ENCODE data around the gene ZBTB20.

The ZBTB20 gene

DNA sequence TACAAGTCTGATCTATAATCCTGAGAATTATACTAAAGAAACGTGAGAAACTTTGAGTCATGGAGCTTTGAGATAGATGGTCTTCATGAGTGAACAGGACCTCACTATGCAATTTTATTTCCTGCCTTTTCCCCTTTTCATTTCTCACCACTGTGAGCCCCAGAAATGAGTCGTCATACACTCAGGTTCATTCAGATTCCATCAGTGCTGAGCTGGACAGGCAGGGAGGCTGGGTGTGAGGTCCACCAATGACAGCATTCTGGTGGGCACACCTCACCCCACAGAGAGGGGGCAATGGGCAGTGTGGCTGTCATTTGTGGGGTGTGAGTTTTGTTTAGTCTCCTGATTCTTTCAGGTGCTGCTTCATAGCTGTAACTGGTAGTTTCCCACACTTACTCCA is 836.4 kb downstream of the ZBTB20 start:
- DNase-seq, result no peak
- in situ Hi-C loops (cut with HindIII; ENCODE audit: low pct_ligation_motif_present, low pct_unique_long_range_greater_than_20kb, low sequenced_read_pairs), result no loop called here

DNA sequence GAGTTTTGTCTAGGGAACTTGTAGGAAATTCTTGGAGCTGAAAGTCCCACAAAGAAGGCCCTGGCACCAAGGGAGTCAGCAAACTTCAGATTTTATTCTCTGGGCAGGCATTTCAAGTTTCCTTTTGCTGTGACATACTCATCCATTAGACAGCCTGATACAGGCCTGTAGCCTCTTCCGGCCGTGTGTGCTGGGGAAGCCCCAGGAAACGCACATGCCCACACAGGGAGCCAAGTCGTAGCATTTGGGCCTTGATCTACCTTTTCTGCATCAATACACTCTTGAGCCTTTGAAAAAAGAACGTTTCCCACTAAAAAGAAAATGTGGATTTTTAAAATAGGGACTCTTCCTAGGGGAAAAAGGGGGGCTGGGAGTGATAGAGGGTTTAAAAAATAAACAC is 838.3 kb downstream of the ZBTB20 start:
- in situ Hi-C loops (cut with HindIII; ENCODE audit: low pct_ligation_motif_present, low pct_unique_long_range_greater_than_20kb, low sequenced_read_pairs), result no loop called here
- DNase-seq, result no peak

DNA sequence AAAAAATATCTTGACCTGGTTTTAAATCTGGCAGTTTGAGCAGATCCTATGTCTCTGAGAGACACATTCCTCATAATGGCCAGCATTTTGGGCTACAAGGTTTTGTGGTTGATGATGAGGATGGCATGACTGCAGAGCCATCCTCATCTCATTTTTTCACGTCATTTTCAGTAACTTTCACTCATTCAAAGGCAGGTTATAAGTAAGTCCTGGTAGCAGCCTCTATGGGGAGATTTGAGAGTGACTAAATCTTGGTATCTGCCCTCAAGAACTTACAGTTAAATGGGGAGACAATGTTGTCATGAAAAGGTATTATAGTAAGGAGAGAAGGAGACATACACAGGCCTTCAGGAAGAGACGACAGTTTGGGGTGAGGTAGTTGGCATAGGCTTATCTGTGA is 838.7 kb downstream of the ZBTB20 start:
- in situ Hi-C loops (cut with HindIII; ENCODE audit: low pct_ligation_motif_present, low pct_unique_long_range_greater_than_20kb, low sequenced_read_pairs), result no loop called here
- no peak for DNase-seq

DNA sequence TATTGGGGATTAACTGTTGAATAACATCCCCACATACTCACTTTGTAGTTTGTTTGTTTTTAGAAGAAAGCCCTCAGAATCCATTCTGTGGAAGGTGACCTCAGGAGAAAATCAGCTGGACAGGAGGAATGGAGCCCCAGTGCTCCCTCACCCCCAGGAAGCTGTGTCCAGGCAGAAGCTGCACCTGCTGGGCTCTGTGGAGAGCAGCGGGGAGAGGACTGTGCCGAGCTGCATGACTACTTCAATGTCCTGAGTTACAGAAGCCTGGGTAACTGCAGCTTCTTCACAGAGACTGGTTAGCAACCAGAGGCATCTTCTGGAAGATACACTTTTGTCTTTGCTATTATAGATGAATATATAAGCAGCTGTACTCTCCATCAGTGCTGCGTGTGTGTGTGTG is 839.3 kb downstream of the ZBTB20 start:
- DNase-seq, result no peak
- in situ Hi-C loops (cut with HindIII; ENCODE audit: low pct_ligation_motif_present, low pct_unique_long_range_greater_than_20kb, low sequenced_read_pairs), result no loop called here

DNA sequence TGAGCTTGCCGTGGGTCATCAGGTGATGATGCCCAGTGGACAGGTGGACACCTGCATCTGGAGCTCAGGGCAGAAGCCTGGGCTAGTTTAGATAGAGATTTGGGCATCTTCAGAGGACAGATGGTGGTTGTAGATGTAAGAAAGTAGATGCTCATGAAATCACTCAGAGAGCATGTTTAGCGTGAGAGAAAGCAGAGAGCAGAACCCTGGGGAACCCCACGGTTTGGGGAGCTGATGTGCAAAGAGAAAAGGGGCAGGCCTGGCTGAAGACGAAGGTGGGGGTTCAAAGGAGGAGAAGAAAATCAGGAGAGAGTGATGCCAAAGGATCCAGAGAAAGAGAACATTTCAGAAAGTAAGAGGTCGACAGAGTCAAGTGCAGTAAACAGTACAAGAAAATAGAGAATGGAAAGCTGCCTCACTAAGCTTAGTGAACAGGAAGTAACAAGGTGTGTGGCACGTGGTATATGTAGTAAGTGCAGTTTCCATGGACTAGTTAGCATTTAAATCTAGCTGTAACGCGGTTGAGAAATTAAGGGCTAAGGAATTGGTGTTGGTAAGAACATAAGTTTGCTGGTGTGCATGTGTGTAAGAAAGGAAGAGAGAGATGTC is 839.8 kb downstream of the ZBTB20 start:
- in situ Hi-C loops (cut with HindIII; ENCODE audit: low pct_ligation_motif_present, low pct_unique_long_range_greater_than_20kb, low sequenced_read_pairs), result no loop called here
- no peak for DNase-seq

DNA sequence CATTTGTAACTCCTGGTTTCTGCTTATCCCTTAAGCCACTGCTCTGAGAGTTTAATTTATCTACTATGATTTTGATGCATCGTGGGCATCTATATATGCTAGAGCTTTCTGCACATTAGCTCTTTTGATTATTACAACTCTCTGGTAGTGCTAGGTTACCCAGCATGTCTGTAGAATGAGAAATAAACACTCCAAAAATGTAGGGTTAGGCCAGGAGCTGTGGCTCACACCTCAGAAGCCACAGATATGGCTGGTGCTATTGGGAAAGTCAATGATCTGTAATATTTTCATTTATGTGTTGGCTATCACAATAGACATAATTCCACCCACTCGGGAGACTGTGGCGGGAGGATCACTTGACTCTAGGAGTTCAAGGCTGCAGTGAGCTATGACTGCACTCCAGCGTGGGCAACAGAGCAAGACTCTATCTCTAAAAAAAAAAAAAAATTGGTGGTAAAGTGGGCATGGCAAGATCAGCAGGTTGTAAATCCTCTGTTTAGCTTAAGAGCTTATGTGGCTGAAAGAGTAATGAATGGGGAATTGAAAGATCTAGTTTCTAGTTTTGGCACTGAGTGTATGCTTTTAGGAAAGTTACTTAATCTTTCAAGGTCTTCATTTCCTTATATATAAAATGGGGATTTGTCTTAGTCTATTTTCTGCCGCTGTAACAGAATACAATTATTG is 847.0 kb downstream of the ZBTB20 start:
- in situ Hi-C loops (cut with HindIII; ENCODE audit: low pct_ligation_motif_present, low pct_unique_long_range_greater_than_20kb, low sequenced_read_pairs), result no loop called here

DNA sequence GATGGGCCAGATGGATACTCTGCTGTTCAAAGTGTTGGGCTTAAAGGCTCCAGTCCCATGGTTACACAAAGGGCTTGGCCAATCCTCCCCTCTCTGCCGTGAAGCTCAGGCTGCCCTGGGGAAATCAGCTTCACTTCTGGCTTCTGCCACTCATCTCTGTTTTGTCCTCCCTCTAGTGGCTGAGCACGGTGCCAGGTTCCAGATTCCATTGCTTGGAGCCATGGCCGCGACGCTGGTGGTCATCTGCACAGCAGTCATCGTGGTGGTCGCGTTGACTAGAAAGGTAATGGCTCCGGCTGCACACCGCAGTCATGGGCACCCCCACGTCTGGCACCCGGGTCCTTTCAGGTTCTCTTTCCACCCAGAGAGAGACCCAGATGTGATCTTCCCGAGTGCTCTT is 847.7 kb downstream of the ZBTB20 start:
- in situ Hi-C loops (cut with HindIII; ENCODE audit: low pct_ligation_motif_present, low pct_unique_long_range_greater_than_20kb, low sequenced_read_pairs), result no loop called here
- peak; percentile 46 for DNase-seq

More for the DNA sequence above, 847.0 kb downstream of the ZBTB20 start:
- no peak for DNase-seq

DNA sequence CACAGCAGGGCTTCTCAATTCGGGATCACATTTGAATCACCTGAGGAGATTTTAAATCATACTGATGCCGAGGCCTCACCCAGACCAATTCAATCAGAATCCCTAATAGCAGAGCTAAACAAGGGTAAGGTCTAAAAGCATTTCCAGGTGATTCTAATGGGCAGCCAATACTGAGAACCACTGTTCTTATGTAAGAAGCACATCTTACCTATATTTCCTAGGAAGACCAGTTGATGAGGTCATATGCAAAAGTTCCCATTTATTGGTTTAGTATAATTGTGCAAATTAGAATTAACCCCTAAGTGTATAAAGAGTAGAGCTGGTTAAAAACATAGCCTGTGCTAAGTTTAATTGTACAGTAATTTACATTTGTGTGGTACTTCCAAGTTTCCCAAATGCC is 851.1 kb downstream of the ZBTB20 start:
- DNase-seq, result no peak
- in situ Hi-C loops (cut with HindIII; ENCODE audit: low pct_ligation_motif_present, low pct_unique_long_range_greater_than_20kb, low sequenced_read_pairs), result no loop called here

DNA sequence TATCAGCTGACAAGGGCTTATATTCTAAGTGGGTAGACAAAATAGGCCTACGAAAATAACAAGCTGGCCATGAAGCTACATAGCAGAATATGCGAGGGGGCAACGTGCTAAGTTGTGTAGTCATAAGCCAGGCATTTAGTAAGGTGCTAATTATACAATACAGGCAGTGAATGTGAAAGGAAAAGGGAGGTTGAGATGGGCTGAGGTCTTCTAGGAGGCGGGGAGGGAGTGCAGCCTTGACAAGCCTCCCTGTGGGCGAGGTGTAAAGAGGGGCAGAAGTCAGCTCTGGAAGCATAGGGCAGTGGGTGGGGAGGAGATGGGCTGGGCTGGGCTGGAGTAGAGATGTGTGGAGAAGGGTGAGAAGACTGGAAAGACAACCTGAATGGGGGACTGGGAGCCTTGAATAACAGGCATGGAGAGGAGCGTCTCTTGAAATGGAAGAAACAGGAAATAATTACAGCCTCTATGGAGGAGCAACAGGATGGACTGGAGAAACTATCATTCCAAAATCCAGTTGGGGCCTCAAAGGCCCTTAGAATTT is 852.1 kb downstream of the ZBTB20 start:
- DNase-seq, result no peak
- in situ Hi-C loops (cut with HindIII; ENCODE audit: low pct_ligation_motif_present, low pct_unique_long_range_greater_than_20kb, low sequenced_read_pairs), result no loop called here

DNA sequence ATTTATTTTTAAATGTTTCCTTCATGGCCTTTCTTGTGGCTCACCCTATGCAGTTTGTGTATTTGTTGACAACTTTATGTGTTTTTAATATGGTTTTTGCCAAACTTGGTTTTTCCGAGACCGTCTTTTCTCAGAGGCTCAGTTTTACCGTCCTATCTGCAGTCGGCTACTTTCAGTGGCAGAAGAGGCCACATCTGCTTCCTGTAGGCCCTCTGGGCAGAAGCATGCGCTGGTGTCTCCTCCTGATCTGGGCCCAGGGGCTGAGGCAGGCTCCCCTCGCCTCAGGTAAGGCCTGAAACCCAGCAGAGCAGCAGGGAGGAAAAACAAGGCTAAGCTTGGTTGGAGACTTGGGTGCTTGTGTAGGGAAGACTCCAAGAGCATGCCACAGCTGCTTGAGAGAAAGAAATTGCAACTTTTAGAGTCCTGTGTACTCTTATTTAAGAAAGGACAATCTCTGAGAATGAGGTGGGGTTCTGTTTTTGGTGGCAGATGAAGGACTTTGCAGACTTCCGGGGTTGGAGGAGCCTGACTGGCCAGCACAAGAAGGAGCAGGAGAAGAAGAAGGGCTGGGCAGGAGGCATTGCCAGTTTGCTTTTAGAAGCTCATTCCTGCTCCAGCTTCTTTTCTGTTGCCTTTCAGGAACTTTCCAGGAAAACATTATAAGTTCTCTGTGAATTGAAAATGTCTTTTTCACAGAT is 853.1 kb downstream of the ZBTB20 start, which contains the start of gene TIGIT:
TSS of gene TIGIT (plus strand) at position 191 of the 698 bp plus-strand sequence. CDS start at position 225, 34 bp downstream.
- in situ Hi-C loops (cut with HindIII; ENCODE audit: low pct_ligation_motif_present, low pct_unique_long_range_greater_than_20kb, low sequenced_read_pairs), result no loop called here
- no peak for DNase-seq

DNA sequence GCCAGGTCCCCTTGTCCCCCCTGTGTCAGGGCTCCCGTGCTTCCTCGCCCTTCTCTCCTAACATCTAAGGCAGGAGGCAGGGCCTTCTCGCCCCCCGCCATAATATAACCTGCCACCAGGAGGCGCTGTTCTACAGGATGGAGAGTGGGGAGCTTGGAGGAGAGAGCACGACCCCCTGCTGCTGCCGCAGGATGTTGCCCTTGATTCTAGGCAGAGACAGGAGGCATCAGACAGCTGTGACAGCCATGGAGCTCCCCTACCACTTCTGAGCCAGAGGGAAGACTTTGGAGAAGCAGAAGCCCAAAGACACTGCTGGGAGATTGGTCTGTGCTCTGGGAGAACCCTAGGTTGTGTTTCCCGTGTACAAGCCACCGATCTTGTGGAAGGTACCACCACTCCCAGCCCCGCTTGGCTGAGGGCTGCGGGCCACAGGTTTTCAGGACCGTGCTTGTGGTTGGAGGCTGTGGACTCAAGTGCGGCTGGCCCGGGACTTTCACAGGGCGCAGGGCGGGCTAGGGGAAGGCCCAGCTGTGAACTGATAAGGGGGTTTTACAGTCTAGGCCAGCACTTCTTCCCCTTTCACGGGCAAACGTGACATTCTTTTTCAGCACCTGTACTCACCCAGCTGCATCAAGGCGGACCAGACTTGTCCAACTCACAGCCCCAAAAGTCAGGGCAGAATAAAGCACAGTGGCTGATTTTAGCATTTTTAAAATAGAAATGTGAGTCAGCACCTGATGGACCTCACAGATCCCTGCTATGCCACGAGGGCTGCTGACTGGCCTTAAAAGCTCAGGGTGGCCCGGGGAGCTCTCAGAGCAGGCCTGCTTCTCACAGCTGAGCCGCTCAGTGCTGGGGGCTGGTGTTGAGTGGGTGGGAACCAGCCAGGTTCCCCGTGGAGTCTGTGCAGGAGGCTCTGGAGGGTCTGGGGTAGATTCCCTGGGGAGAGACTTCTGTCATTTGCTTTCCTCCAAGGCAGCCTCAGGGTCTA is 855.9 kb downstream of the ZBTB20 start:
- in situ Hi-C loops (cut with HindIII; ENCODE audit: low pct_ligation_motif_present, low pct_unique_long_range_greater_than_20kb, low sequenced_read_pairs), result no loop called here
- DNase-seq, result peak; percentile 62

DNA sequence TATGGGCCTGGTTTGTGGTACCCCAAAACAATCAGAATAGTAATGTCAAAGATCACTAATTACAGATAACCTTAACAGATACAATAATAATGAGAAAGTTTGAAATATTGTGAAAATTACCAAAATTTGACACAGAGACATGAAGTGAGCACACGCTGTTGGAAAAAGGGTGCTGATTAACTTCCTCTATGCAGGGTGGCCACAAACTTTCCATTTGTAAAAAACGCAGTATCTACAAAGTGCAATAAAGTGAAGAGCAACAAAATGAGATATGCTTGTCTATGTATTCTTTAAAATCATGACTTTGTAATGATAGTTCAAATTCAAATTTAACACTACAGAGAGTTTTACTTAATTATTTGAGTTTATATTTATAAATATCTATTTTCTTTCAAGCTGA is 860.8 kb downstream of the ZBTB20 start:
- DNase-seq, result no peak
- in situ Hi-C loops (cut with HindIII; ENCODE audit: low pct_ligation_motif_present, low pct_unique_long_range_greater_than_20kb, low sequenced_read_pairs), result no loop called here

DNA sequence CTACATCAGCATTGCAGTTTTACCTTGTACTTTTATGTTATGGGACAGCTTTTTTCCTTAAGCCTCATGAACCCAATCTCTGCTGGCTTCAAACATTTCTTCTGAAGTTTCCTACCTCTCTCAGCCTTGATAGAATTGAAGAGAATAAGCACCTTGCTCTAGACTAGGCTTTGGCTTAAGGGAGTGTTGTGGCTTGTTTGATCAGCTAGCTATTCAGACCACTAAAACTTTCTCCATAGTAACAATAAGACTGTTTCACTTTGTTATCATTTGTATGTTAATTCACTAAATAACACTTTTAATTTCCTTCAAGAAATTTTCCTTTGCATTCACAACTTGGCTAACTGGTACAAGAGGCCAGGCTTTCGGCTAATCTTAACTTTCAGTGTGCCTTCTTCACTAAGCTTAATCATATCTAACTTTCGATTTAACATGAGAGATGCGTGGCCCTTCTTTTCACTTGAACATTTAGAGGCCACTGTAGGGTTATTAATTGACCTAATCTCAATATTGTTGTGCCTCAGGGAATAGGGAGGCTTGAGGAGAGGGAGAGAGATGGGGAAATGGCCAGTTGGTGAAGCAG is 861.3 kb downstream of the ZBTB20 start:
- in situ Hi-C loops (cut with HindIII; ENCODE audit: low pct_ligation_motif_present, low pct_unique_long_range_greater_than_20kb, low sequenced_read_pairs), result no loop called here
- DNase-seq, result no peak

DNA sequence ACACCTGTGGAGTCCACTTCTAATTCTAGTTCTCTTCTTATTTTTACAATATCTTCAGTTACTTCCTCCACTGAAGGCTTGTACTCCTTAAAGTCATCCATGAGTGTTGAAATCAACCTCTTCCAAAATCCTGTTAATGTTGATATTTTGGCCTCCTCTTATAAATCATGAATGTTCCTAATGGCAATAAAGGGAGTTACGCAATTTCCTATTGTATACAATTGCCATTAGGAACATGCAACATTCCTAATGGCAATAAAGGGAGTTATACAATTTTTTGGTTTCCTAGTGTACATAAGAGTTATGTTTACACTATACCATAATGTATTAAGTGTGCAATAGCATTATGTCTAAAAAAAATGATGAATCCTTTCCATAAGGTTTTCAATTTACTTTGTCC is 862.4 kb downstream of the ZBTB20 start:
- in situ Hi-C loops (cut with HindIII; ENCODE audit: low pct_ligation_motif_present, low pct_unique_long_range_greater_than_20kb, low sequenced_read_pairs), result no loop called here
- no peak for DNase-seq

Data from ACHN (cell line).